ENCODE data around the gene NBEAL1.

NBEAL1 gene

DNA sequence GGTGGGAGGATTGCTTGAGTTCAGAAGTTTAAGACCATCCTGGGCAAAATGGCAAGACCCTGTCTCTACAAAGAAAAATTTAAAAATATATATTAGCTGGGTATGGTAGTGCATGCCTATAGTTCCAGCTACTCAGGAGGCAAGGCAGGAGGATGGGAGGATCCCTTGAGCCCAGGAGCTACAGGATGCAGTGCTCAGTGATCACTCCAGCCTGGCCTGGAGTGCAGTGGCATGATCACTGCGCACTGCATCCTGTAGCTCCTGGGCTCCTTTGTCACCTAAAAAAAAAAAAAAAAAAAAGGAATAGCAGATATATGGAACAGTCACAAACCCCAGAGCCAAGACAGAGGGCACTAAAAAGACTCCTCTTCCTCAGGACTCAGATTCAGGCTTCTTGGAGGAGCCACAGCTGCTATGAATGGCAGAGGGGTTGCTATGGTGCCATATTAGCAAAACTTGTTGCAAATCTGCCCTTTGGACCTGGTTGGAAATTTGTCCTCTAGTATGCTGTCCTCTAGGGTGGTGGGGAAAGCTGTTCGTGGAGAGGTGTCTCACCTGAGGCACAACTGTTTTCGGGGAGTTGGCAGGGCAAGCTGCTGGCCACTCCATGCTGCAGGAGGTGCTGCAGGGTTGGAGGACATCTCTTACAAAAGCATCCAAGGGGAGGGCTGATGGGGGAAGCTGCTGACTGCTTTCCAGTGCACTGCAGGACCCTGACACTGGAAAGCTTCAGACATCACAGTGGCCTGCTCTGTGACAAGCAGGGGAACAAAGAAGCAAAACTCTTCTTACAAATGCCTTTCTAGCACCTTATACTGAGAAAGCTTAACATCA lies 246.9 kb downstream of the NBEAL1 start:
- DNase-seq (ENCODE audit: low read depth, low spot score): no peak
- no peak overlapping the region for H3K4me3 ChIP-seq (ENCODE audit: low read length)
